Right lobe of liver (tissue), 4 donors: ENCODE measurements around the gene RWDD3.

ENCODE experiments used
- POLR2A ChIP-seq: fragments of 450-650 bp; IDR thresholded peaks from one replicate; pipeline ENCODE4 v1.6.1; 2017; ENCODE audit warnings: antibody characterized with exemption, mild to moderate bottlenecking
- TF ChIP-seq, protein P1 (sequence below), 4 donors: fragments of 200-600 bp in 3 of 4; fragments of 450-650 bp in 1 of 4; IDR thresholded peaks; one replicate each; pipeline versions ENCODE4 v1.5.1 to v1.8.0; 2016 to 2022; ENCODE audit warnings: antibody characterized with exemption in 4 of 4, mild to moderate bottlenecking in 2 of 4
- donor health status: DM: no; HTN: no; CAD: no.
- donor health status: DM: no; HTN: no; CAD: no.
- donor health status: DM: no; HTN: yes; CAD: no.

DNA sequence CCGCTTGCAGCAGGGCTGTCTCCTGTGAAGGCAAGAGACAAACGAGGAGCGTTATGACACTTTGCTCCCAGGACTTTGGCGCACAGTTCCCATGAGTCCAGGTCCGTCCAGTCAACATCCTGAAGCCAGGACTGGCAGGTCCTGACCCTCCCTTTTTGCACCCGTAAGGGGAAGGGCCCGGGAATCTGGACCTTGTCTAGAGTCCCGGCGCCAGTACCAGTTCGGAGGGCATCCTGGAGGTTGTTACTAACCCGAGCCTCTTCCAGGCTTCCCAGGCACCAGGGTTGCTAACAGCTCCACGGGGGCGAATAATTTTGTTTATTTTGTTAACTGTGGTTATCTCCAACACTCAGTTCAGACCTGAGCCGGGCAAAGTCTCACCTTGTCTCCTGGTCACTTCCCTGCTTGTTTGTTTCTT, 682 bp upstream of the RWDD3 start:
- TF ChIP-seq, protein P1, sequence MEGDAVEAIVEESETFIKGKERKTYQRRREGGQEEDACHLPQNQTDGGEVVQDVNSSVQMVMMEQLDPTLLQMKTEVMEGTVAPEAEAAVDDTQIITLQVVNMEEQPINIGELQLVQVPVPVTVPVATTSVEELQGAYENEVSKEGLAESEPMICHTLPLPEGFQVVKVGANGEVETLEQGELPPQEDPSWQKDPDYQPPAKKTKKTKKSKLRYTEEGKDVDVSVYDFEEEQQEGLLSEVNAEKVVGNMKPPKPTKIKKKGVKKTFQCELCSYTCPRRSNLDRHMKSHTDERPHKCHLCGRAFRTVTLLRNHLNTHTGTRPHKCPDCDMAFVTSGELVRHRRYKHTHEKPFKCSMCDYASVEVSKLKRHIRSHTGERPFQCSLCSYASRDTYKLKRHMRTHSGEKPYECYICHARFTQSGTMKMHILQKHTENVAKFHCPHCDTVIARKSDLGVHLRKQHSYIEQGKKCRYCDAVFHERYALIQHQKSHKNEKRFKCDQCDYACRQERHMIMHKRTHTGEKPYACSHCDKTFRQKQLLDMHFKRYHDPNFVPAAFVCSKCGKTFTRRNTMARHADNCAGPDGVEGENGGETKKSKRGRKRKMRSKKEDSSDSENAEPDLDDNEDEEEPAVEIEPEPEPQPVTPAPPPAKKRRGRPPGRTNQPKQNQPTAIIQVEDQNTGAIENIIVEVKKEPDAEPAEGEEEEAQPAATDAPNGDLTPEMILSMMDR (IDR thresholded peaks at IDR 0.05) = no peak
- no peak for TF ChIP-seq POLR2A
